Measurements from ENCODE around the gene A2ML1.
"Not testable (repeated sequence)": the region's sequence is repeated elsewhere in the genome, so short reads cannot be mapped to it uniquely, and the experiment has no call there.

DNA sequence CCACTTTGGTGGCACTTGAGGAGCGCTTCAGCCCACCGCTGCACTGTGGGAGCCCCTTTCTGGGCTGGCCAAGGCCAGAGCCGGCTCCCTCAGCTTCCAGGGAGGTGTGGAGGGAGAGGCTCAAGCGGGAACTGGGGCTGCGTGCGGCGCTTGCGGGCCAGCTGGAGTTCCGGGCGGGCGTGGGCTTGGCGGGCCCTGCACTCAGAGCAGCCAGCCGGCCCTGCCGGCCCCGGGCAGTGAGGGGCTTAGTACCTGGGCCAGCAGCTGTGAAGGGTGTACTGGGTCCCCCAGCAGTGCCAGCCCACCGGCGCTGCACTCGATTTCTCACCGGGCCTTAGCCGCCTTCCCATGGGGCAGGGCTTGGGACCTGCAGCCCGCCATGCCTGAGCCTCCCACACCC, 27.8 kb upstream of the A2ML1 start:
- TF ChIP-seq POLR2A (IDR thresholded peaks at IDR 0.05; ENCODE audit: low read depth); EP300 (IDR thresholded peaks at IDR 0.05); POLR2AphosphoS5 (IDR thresholded peaks at IDR 0.05): not testable (repeated sequence)
- TF ChIP-seq, protein P1, sequence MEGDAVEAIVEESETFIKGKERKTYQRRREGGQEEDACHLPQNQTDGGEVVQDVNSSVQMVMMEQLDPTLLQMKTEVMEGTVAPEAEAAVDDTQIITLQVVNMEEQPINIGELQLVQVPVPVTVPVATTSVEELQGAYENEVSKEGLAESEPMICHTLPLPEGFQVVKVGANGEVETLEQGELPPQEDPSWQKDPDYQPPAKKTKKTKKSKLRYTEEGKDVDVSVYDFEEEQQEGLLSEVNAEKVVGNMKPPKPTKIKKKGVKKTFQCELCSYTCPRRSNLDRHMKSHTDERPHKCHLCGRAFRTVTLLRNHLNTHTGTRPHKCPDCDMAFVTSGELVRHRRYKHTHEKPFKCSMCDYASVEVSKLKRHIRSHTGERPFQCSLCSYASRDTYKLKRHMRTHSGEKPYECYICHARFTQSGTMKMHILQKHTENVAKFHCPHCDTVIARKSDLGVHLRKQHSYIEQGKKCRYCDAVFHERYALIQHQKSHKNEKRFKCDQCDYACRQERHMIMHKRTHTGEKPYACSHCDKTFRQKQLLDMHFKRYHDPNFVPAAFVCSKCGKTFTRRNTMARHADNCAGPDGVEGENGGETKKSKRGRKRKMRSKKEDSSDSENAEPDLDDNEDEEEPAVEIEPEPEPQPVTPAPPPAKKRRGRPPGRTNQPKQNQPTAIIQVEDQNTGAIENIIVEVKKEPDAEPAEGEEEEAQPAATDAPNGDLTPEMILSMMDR (IDR thresholded peaks at IDR 0.05), result not testable (repeated sequence)
